Measurements from ENCODE around the gene CCT3.
A peak's percentile ranks its signal among the peaks of the same experiment; 100 is the strongest.

CCT3 gene

GRCh38 chr1:156316909-156317308, 21.2 kb downstream of the CCT3 start:
- Histone ChIP-seq H3K27ac (ENCODE audit: low read depth, low read length) (no peak overlapping the region), H3K9me3 (ENCODE audit: insufficient read depth, low read depth, low read length) (no peaks in the 10 kb centered on the region), H3K4me3 (ENCODE audit: low read length) (no peak overlapping the region), H3K4me1 (ENCODE audit: insufficient read depth, low read length) (no peaks in the 10 kb centered on the region), H3K9ac (ENCODE audit: low read depth, low read length) (no peak overlapping the region), H3K36me3 (ENCODE audit: insufficient read depth, low read length) (peaks cover 97% of the 10 kb centered on the region), H3K27me3 (ENCODE audit: insufficient read depth, low read length) (no peaks in the 10 kb centered on the region)
- 97% methylated on average over 7 of the region's 7 CpGs for WGBS

- Histone ChIP-seq H3K9me3 (ENCODE audit: insufficient read depth, low read depth, low read length) (no peaks in the 10 kb centered on the region), H3K4me1 (ENCODE audit: insufficient read depth, low read length) (no peaks in the 10 kb centered on the region), H3K27me3 (ENCODE audit: insufficient read depth, low read length) (no peaks in the 10 kb centered on the region), H3K9ac (ENCODE audit: low read depth, low read length) (no peak overlapping the region), H3K27ac (ENCODE audit: low read depth, low read length) (no peak overlapping the region), H3K36me3 (ENCODE audit: insufficient read depth, low read length) (peaks cover 88% of the 10 kb centered on the region), H3K4me3 (ENCODE audit: low read length) (no peak overlapping the region)
- 96% methylated on average over 6 of the region's 6 CpGs for WGBS
These were observed 27.1 kb downstream of the CCT3 start for GRCh38 chr1:156310962-156311361.

GRCh38 chr1:156308078-156308477, 30.0 kb downstream of the CCT3 start:
- Histone ChIP-seq H3K27me3 (ENCODE audit: insufficient read depth, low read length) (no peaks in the 10 kb centered on the region), H3K4me1 (ENCODE audit: insufficient read depth, low read length) (no peaks in the 10 kb centered on the region), H3K4me3 (ENCODE audit: low read length) (no peak overlapping the region), H3K27ac (ENCODE audit: low read depth, low read length) (no peak overlapping the region), H3K9me3 (ENCODE audit: insufficient read depth, low read depth, low read length) (no peaks in the 10 kb centered on the region), H3K36me3 (ENCODE audit: insufficient read depth, low read length) (peaks cover 84% of the 10 kb centered on the region), H3K9ac (ENCODE audit: low read depth, low read length) (no peak overlapping the region)

GRCh38 chr1:156305215-156305614, 32.9 kb downstream of the CCT3 start:
- WGBS = 88% methylated on average over 2 of the region's 2 CpGs
- H3K36me3 ChIP-seq (ENCODE audit: insufficient read depth, low read length) = peaks cover 60% of the 10 kb centered on the region
- H3K27ac ChIP-seq (ENCODE audit: low read depth, low read length) = no peak overlapping the region
- no peaks in the 10 kb centered on the region for H3K27me3 ChIP-seq (ENCODE audit: insufficient read depth, low read length)
- no peak overlapping the region for H3K9ac ChIP-seq (ENCODE audit: low read depth, low read length)
- H3K4me1 ChIP-seq (ENCODE audit: insufficient read depth, low read length) = no peaks in the 10 kb centered on the region
- H3K4me3 ChIP-seq (ENCODE audit: low read length) = no peak overlapping the region
- H3K9me3 ChIP-seq (ENCODE audit: insufficient read depth, low read depth, low read length) = no peaks in the 10 kb centered on the region

GRCh38 chr1:156303241-156303640, 34.9 kb downstream of the CCT3 start:
- no peaks in the 10 kb centered on the region for H3K4me1 ChIP-seq (ENCODE audit: insufficient read depth, low read length)
- H3K36me3 ChIP-seq (ENCODE audit: insufficient read depth, low read length) = peaks cover 40% of the 10 kb centered on the region
- no peak overlapping the region for H3K27ac ChIP-seq (ENCODE audit: low read depth, low read length)
- H3K9ac ChIP-seq (ENCODE audit: low read depth, low read length) = no peak overlapping the region
- H3K4me3 ChIP-seq (ENCODE audit: low read length) = no peak overlapping the region
- 96% methylated on average over 4 of the region's 4 CpGs for WGBS
- no peaks in the 10 kb centered on the region for H3K27me3 ChIP-seq (ENCODE audit: insufficient read depth, low read length)
- no peaks in the 10 kb centered on the region for H3K9me3 ChIP-seq (ENCODE audit: insufficient read depth, low read depth, low read length)

- Histone ChIP-seq H3K27ac (ENCODE audit: low read depth, low read length) (no peak within 1 kb of the TSS), H3K9me3 (ENCODE audit: insufficient read depth, low read depth, low read length) (no peaks in the 10 kb centered on the region), H3K4me1 (ENCODE audit: insufficient read depth, low read length) (peaks cover 8% of the 10 kb centered on the region; the same call in 1 of the 2 replicates), H3K36me3 (ENCODE audit: insufficient read depth, low read length) (peaks cover 11% of the 10 kb centered on the region), H3K4me3 (ENCODE audit: low read length) (no peak within 1 kb of the TSS), H3K27me3 (ENCODE audit: insufficient read depth, low read length) (no peaks in the 10 kb centered on the region), H3K9ac (ENCODE audit: low read depth, low read length) (no peak within 1 kb of the TSS)
- 93% methylated on average over 19 of the region's 19 CpGs for WGBS
These were observed 39.2 kb downstream of the CCT3 start, which contains the start of gene VHLL for GRCh38 chr1:156298852-156299357. TSS of gene VHLL (minus strand) at chr1:156299307. CDS start at chr1:156299189, 118 bp downstream.

- Histone ChIP-seq H3K4me3 (ENCODE audit: low read length) (peak within 1 kb of the TSS; percentile 97), H3K27me3 (ENCODE audit: insufficient read depth, low read length) (no peaks in the 10 kb centered on the region), H3K4me1 (ENCODE audit: insufficient read depth, low read length) (peaks cover 8% of the 10 kb centered on the region; the same call in 1 of the 2 replicates), H3K27ac (ENCODE audit: low read depth, low read length) (no peak within 1 kb of the TSS), H3K9ac (ENCODE audit: low read depth, low read length) (peak within 1 kb of the TSS; percentile 79), H3K36me3 (ENCODE audit: insufficient read depth, low read length) (peaks cover 15% of the 10 kb centered on the region), H3K9me3 (ENCODE audit: insufficient read depth, low read depth, low read length) (no peaks in the 10 kb centered on the region)
- WGBS = 5% methylated on average over 17 of the region's 17 CpGs
These were observed 42.6 kb downstream of the CCT3 start, which contains the start of gene GLMP for GRCh38 chr1:156295391-156295947. TSS of gene GLMP (minus strand) at chr1:156295679. CDS start at chr1:156295645, 34 bp downstream.

GRCh38 chr1:156293895-156294294, 44.2 kb downstream of the CCT3 start:
- H3K36me3 ChIP-seq (ENCODE audit: insufficient read depth, low read length) = peaks cover 18% of the 10 kb centered on the region
- no peak overlapping the region for H3K4me3 ChIP-seq (ENCODE audit: low read length)
- H3K9me3 ChIP-seq (ENCODE audit: insufficient read depth, low read depth, low read length) = no peaks in the 10 kb centered on the region
- 92% methylated on average over 9 of the region's 9 CpGs for WGBS
- no peak overlapping the region for H3K27ac ChIP-seq (ENCODE audit: low read depth, low read length)
- peaks cover 8% of the 10 kb centered on the region; the same call in 1 of the 2 replicates for H3K4me1 ChIP-seq (ENCODE audit: insufficient read depth, low read length)
- no peak overlapping the region for H3K9ac ChIP-seq (ENCODE audit: low read depth, low read length)
- no peaks in the 10 kb centered on the region for H3K27me3 ChIP-seq (ENCODE audit: insufficient read depth, low read length)

GRCh38 chr1:156293098-156293434, 45.0 kb downstream of the CCT3 start:
- Histone ChIP-seq H3K9ac (ENCODE audit: low read depth, low read length) (no peak overlapping the region), H3K27me3 (ENCODE audit: insufficient read depth, low read length) (no peaks in the 10 kb centered on the region), H3K36me3 (ENCODE audit: insufficient read depth, low read length) (peaks cover 20% of the 10 kb centered on the region), H3K4me1 (ENCODE audit: insufficient read depth, low read length) (peaks cover 8% of the 10 kb centered on the region; the same call in 1 of the 2 replicates), H3K9me3 (ENCODE audit: insufficient read depth, low read depth, low read length) (no peaks in the 10 kb centered on the region), H3K4me3 (ENCODE audit: low read length) (no peak overlapping the region), H3K27ac (ENCODE audit: low read depth, low read length) (no peak overlapping the region)
- WGBS = 92% methylated on average over 8 of the region's 8 CpGs

- Histone ChIP-seq H3K4me3 (ENCODE audit: low read length) (peak overlapping the region; percentile 62), H3K27me3 (ENCODE audit: insufficient read depth, low read length) (no peaks in the 10 kb centered on the region), H3K9me3 (ENCODE audit: insufficient read depth, low read depth, low read length) (no peaks in the 10 kb centered on the region), H3K27ac (ENCODE audit: low read depth, low read length) (no peak overlapping the region), H3K9ac (ENCODE audit: low read depth, low read length) (peak overlapping the region; percentile 49), H3K4me1 (ENCODE audit: insufficient read depth, low read length) (peaks cover 8% of the 10 kb centered on the region; the same call in 1 of the 2 replicates), H3K36me3 (ENCODE audit: insufficient read depth, low read length) (peaks cover 20% of the 10 kb centered on the region)
- WGBS = 17% methylated on average over 37 of the region's 37 CpGs
These were observed 46.6 kb downstream of the CCT3 start for GRCh38 chr1:156291226-156292061.

GRCh38 chr1:156289857-156290256, 48.2 kb downstream of the CCT3 start:
- no peak overlapping the region for H3K27ac ChIP-seq (ENCODE audit: low read depth, low read length)
- no peaks in the 10 kb centered on the region for H3K27me3 ChIP-seq (ENCODE audit: insufficient read depth, low read length)
- no peaks in the 10 kb centered on the region for H3K9me3 ChIP-seq (ENCODE audit: insufficient read depth, low read depth, low read length)
- H3K4me3 ChIP-seq (ENCODE audit: low read length) = no peak overlapping the region
- 0 out of 2 replicates have a peak, but pooled peaks cover 2% of the 10 kb centered on the region for H3K4me1 ChIP-seq (ENCODE audit: insufficient read depth, low read length)
- H3K9ac ChIP-seq (ENCODE audit: low read depth, low read length) = no peak overlapping the region
- H3K36me3 ChIP-seq (ENCODE audit: insufficient read depth, low read length) = peaks cover 20% of the 10 kb centered on the region
